Measurements from ENCODE around the gene NADSYN1. TPM values are rescaled to one million over a fixed set of nuclear protein-coding genes. Genes with fewer than 3 reads are reported as not detected.
"Not testable (repeated sequence)": the region's sequence is repeated elsewhere in the genome, so short reads cannot be mapped to it uniquely, and the experiment has no call there.

NADSYN1 gene
- total and polyA plus RNA-seq, 8 donors, result 28.0 to 320 (median 65.2) TPM

DNA sequence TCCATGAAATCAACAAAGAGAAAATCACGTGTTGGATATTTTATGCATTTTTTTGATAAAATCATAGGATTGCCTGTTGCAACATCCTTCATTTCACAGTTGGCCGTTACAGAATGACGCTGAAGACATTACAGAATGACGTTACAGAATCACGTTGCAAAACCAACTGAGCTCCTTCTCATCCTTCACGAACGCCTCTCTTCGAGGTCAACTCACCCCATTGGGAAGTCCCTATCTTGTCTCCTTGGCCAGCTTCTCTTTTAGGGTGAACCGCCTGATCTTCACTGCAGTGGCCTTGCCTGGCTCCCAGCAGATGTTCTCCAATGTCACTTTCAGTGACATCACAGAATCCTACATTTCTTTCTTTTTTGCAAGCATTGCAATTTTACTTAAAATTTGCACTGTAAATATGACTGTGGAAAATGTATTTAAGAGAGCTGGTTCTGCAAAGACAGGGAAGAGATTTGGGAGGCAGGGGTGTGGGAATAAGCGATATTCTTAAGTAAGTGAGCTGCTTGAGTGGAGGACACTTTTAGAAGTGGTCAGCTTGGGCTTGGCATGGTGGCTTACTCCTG, 79.1 kb downstream of the NADSYN1 start:
- no peak for TF ChIP-seq POLR2A (IDR thresholded peaks at IDR 0.05)
- no peak for TF ChIP-seq EP300 (IDR thresholded peaks at IDR 0.05)
- TF ChIP-seq, protein P1, sequence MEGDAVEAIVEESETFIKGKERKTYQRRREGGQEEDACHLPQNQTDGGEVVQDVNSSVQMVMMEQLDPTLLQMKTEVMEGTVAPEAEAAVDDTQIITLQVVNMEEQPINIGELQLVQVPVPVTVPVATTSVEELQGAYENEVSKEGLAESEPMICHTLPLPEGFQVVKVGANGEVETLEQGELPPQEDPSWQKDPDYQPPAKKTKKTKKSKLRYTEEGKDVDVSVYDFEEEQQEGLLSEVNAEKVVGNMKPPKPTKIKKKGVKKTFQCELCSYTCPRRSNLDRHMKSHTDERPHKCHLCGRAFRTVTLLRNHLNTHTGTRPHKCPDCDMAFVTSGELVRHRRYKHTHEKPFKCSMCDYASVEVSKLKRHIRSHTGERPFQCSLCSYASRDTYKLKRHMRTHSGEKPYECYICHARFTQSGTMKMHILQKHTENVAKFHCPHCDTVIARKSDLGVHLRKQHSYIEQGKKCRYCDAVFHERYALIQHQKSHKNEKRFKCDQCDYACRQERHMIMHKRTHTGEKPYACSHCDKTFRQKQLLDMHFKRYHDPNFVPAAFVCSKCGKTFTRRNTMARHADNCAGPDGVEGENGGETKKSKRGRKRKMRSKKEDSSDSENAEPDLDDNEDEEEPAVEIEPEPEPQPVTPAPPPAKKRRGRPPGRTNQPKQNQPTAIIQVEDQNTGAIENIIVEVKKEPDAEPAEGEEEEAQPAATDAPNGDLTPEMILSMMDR (IDR thresholded peaks at IDR 0.05), result no peak
- no peak overlapping the region for H3K4me3 ChIP-seq
- H3K9me3 ChIP-seq, result no peaks in the 10 kb centered on the region
- intact Hi-C loops (cut with DNase I; ENCODE audit: low total_unique reads), result no loop called here
- 79 to 85% (median 81%) methylated on average over 10 of the region's 10 CpGs for whole genome bisulfite sequencing, 5 donors
- no peak overlapping the region for H3K27ac ChIP-seq
- H3K4me1 ChIP-seq, result no peaks in the 10 kb centered on the region
- H3K27me3 ChIP-seq, result no peaks in the 10 kb centered on the region
- no peak for DNase-seq
- H3K36me3 ChIP-seq, result no peaks in the 10 kb centered on the region

DNA sequence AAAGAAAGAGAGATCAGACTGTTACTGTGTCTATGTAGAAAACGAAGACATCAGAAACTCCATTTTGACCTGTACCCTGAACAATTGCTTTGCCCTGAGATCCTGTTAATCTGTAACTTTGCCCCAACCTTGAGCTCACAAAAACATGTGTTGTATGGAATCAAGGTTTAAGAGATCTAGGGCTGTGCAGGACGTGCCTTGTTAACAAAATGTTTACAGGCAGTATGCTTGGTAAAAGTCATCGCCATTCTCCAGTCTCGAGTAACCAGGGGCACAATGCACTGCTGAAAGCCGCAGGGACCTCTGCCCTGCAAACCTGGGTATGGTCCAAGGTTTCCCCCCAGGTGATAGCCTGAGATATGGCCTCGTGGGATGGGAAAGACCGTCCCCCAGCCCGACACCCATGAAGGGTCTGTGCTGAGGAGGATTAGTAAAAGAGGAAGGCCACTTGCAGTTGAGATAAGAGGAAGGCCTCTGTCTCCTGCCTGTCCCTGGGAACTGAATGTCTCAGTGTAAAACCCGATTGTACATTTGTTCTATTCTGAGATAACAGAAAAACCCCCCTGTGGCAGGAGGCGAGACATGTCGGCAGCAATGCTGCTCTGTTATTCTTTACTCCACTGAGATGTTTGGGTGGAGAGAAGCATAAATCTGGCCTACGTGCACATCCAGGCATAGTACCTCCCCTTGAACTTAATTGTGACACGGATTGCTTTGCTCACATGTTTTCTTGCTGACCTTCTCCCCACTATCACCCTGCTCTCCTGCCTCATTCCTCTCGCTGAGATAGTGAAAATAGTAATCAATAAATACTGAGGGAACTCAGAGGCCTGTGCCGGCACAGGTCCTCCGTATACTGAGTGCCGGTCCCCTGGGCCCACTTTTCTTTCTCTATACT, 82.0 kb downstream of the NADSYN1 start:
- H3K27me3 ChIP-seq; DNase-seq; intact Hi-C loops (cut with DNase I; ENCODE audit: low total_unique reads); H3K9me3 ChIP-seq; H3K36me3 ChIP-seq; H3K4me3 ChIP-seq; H3K4me1 ChIP-seq; H3K27ac ChIP-seq: not testable (repeated sequence)
- WGBS, 5 donors, result 51 to 63% (median 55%) methylated on average over 17 of the region's 17 CpGs

DNA sequence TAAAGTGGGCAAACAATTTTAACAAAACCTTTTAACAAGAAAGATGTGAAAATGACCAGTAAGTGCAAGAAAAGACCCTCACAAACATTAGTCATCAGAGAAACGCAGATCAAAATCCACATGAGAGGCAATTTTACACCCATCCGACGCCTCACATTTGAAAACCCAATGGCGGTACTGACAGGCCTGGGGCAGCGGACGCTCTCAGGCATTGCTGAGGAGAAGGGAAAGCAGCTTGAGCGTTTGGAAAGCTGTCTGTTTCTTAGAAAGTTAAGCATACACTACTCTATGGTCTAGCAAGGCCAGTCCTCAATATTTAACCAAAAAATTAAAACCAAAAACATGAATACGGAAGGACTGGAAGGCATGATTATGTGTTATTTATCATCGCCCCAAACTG, 82.8 kb downstream of the NADSYN1 start:
- 87 to 99% (median 97%) methylated on average over 9 of the region's 9 CpGs for WGBS, 5 donors
- no peak for DNase-seq
- Histone ChIP-seq H3K36me3 (no peaks in the 10 kb centered on the region), H3K27ac (no peak overlapping the region), H3K4me1 (no peaks in the 10 kb centered on the region), H3K4me3 (no peak overlapping the region), H3K9me3 (no peaks in the 10 kb centered on the region), H3K27me3 (no peaks in the 10 kb centered on the region)
- intact Hi-C loops (cut with DNase I; ENCODE audit: low total_unique reads), result no loop called here
- TF ChIP-seq, protein P1 (IDR thresholded peaks at IDR 0.05), result no peak
- TF ChIP-seq POLR2A (IDR thresholded peaks at IDR 0.05) (no peak), EP300 (IDR thresholded peaks at IDR 0.05) (no peak), POLR2AphosphoS5 (IDR thresholded peaks at IDR 0.05) (no peak)

DNA sequence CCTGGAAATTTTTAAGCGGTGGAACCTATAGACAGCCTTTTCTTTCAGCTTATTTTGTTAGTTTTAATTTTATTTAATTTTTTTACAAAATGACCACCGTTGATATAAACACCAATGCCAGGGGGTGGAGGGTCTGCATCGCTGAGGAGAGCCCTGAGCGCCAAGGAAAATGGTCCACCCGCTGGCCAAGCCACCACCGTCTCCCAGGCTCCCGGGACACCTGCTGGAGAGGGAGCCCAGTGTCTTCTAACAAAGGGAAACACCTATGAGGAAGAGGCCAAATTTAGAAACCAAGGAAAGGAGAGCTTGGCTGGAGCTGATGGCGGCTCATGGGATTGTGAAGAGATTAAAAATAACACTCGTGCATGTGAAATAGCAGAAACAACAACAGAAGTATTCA, 84.5 kb downstream of the NADSYN1 start:
- no peak overlapping the region for H3K4me3 ChIP-seq
- intact Hi-C loops (cut with DNase I; ENCODE audit: low total_unique reads), result no loop called here
- no peaks in the 10 kb centered on the region for H3K27me3 ChIP-seq
- no peak for TF ChIP-seq EP300 (IDR thresholded peaks at IDR 0.05)
- TF ChIP-seq POLR2AphosphoS5 (IDR thresholded peaks at IDR 0.05), result no peak
- TF ChIP-seq POLR2A (IDR thresholded peaks at IDR 0.05), result no peak
- TF ChIP-seq, protein P1 (IDR thresholded peaks at IDR 0.05), result no peak
- 77 to 84% (median 80%) methylated on average over 9 of the region's 9 CpGs for WGBS, 5 donors
- H3K9me3 ChIP-seq, result no peaks in the 10 kb centered on the region
- no peaks in the 10 kb centered on the region for H3K4me1 ChIP-seq
- no peaks in the 10 kb centered on the region for H3K36me3 ChIP-seq
- H3K27ac ChIP-seq, result no peak overlapping the region
- DNase-seq, result no peak

DNA sequence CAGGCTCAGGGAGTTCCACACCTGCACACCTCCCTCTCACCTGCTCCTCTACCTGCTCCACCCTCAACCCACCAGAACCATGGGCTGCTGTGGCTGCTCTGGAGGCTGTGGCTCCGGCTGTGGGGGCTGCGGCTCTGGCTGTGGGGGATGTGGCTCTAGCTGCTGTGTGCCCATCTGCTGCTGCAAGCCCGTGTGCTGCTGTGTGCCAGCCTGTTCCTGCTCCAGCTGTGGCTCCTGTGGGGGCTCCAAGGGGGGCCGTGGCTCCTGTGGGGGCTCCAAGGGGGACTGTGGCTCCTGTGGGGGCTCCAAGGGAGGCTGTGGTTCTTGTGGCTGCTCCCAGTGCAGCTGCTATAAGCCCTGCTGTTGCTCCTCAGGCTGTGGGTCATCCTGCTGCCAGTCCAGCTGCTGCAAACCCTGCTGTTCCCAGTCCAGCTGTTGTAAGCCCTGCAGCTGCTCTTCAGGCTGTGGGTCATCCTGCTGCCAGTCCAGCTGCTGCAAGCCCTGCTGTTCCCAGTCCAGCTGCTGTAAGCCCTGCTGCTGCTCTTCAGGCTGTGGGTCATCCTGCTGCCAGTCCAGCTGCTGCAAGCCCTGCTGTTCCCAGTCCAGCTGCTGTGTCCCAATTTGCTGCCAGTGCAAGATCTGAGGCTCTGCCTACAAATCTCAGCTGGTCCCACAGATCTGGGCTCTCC, 85.1 kb downstream of the NADSYN1 start, which contains the start of gene KRTAP5-8:
Gene KRTAP5-8, plus strand, starts transcription at position 49 of the 689 bp plus-strand sequence. Its CDS starts 31 bp downstream, at position 80.
- H3K4me1 ChIP-seq; H3K27ac ChIP-seq; DNase-seq; intact Hi-C loops (cut with DNase I; ENCODE audit: low total_unique reads); H3K27me3 ChIP-seq; H3K9me3 ChIP-seq; H3K4me3 ChIP-seq; H3K36me3 ChIP-seq: not testable (repeated sequence)
- 57 to 80% (median 68%) methylated on average over 1 to 4 of the region's 4 CpGs; no CpG with 5 or more reads in 1 of the 5 donors for WGBS, 5 donors

Data from stomach (tissue), 9 donors.